ENCODE results near the gene STK38L.

DNA sequence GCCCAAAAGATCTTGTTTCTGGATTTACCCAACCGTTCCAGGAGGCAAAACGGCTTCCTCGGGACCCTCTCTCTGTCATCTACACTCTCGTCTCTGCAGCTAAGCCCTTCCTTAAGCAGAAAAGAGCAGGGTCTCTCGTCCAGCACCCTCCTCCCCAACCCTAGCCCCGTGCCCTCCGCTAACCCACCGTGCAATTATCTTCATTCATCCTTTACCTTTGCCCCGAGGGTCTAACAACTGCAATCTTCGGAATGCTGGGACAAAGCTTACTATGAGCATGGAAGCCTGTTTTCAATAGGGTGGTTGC, 88.3 kb downstream of the STK38L start:
- TF ChIP-seq, protein P1, sequence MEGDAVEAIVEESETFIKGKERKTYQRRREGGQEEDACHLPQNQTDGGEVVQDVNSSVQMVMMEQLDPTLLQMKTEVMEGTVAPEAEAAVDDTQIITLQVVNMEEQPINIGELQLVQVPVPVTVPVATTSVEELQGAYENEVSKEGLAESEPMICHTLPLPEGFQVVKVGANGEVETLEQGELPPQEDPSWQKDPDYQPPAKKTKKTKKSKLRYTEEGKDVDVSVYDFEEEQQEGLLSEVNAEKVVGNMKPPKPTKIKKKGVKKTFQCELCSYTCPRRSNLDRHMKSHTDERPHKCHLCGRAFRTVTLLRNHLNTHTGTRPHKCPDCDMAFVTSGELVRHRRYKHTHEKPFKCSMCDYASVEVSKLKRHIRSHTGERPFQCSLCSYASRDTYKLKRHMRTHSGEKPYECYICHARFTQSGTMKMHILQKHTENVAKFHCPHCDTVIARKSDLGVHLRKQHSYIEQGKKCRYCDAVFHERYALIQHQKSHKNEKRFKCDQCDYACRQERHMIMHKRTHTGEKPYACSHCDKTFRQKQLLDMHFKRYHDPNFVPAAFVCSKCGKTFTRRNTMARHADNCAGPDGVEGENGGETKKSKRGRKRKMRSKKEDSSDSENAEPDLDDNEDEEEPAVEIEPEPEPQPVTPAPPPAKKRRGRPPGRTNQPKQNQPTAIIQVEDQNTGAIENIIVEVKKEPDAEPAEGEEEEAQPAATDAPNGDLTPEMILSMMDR (IDR thresholded peaks at IDR 0.05) = no peak
- TF ChIP-seq POLR2A (IDR thresholded peaks at IDR 0.05) = no peak
